Tibial artery (tissue), 4 donors: Measurements from ENCODE around the gene ZCRB1.

Experiments
- DNase-seq, 2 donors: peaks; one replicate each; pipeline ENCODE4 v3.0.0-alpha.2; 2019
- H3K27ac ChIP-seq, 2 donors: fragments of 200-600 bp; sonication (generic) in 1 of 2; 1 replicate in 1 of 2; 2 replicates in 1 of 2; pipeline ENCODE4 v1.5.1; 2018 to 2019; ENCODE audit warnings: mild to moderate bottlenecking in 1 of 2
- H3K27me3 ChIP-seq, 2 donors: fragments of 200-600 bp; sonication (generic) in 1 of 2; one replicate each; pipeline versions ENCODE4 v1.5.1 to v1.6.0; 2016 to 2019
- H3K36me3 ChIP-seq, 3 donors: fragments of 200-600 bp; sonication (generic) in 2 of 3; one replicate each; pipeline ENCODE4 v1.5.1; 2016 to 2019; ENCODE audit warnings: mild to moderate bottlenecking in 2 of 3
- H3K4me1 ChIP-seq, 4 donors: fragments of 200-600 bp; sonication (generic) in 2 of 4; 1 replicate in 3 of 4; 2 replicates in 1 of 4; pipeline ENCODE4 v1.5.1; 2016 to 2019
- H3K4me3 ChIP-seq, 2 donors: fragments of 200-600 bp; sonication (generic) in 1 of 2; 1 replicate in 1 of 2; 2 replicates in 1 of 2; pipeline ENCODE4 v1.5.1; 2018 to 2019; ENCODE audit warnings: mild to moderate bottlenecking in 2 of 2
- H3K9me3 ChIP-seq, 3 donors: fragments of 200-600 bp; sonication (generic) in 1 of 3; one replicate each; pipeline ENCODE4 v1.5.1; 2016 to 2019
- CTCF ChIP-seq, 2 experiments: fragments of 200-600 bp in 1 of 2; fragments of 450-650 bp in 1 of 2; IDR thresholded peaks; one replicate each; pipeline ENCODE4 v1.5.1; 2017 to 2019; ENCODE audit warnings: antibody characterized with exemption in 2 of 2, mild to moderate bottlenecking in 1 of 2, moderate library complexity in 1 of 2
- intact Hi-C: fragments of 100-400 bp; cut with DNase I; formaldehyde crosslinking; loops from one replicate; pipeline ENCODE4 v1.15.0; 2023; ENCODE audit warnings: low total_unique reads

ZCRB1 gene

GRCh38 chr12:42323856-42324255, 2.0 kb downstream of the ZCRB1 start:
- H3K4me3 ChIP-seq: no peak overlapping the region
- DNase-seq: no peak
- H3K36me3 ChIP-seq: peaks cover 0 to 40% (median 4%) of the 10 kb centered on the region in 3 donors
- peaks cover 0 to 30% (median 20%) of the 10 kb centered on the region in 4 donors for H3K4me1 ChIP-seq
- no peaks in the 10 kb centered on the region for H3K27me3 ChIP-seq
- intact Hi-C loops: loop anchor here (5.0 kb wide), 1 partner anchor 87 kb away; the partner anchor contains the start of gene YAF2
- no peaks in the 10 kb centered on the region for H3K9me3 ChIP-seq
- H3K27ac ChIP-seq: no peak overlapping the region
- no peak for TF ChIP-seq CTCF (IDR thresholded peaks at IDR 0.05)

DNA sequence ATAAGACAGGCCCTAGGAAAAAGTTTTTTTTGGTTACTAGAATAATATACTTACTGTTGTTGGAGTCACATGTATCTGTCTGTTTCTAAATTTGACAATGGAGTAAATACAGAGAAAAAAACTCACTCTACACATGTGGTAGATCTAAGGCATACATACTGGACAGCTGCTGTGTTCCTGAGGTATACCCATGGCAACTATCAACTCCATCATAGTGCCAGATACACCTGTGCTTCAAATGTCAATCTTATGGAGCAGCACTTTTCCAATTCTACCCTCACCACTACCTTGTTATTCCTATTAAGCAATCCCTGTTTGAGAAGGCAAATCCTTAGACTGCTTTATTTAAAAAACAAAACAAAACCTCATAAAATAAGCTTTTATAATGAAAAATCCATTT, 3.3 kb downstream of the ZCRB1 start:
- intact Hi-C loops: loop anchor here (5.0 kb wide), 1 partner anchor 85 kb away; the partner anchor contains the start of gene YAF2
- peaks cover 0 to 24% (median 10%) of the 10 kb centered on the region in 4 donors for H3K4me1 ChIP-seq

GRCh38 chr12:42320796-42321195, 5.1 kb downstream of the ZCRB1 start:
- TF ChIP-seq CTCF (IDR thresholded peaks at IDR 0.05): no peak
- DNase-seq: no peak
- intact Hi-C loops: loop anchor here (5.0 kb wide), 1 partner anchor 83 kb away; the partner anchor contains the start of gene YAF2
- no peak overlapping the region for H3K4me3 ChIP-seq
- no peaks in the 10 kb centered on the region for H3K9me3 ChIP-seq
- peaks cover 0 to 13% (median 3%) of the 10 kb centered on the region in 4 donors for H3K4me1 ChIP-seq
- no peak overlapping the region for H3K27ac ChIP-seq
- peaks cover 20 to 63% (median 20%) of the 10 kb centered on the region in 3 donors for H3K36me3 ChIP-seq
- no peaks in the 10 kb centered on the region for H3K27me3 ChIP-seq

More for the DNA sequence above, 3.3 kb downstream of the ZCRB1 start:
- no peak for DNase-seq
- no peaks in the 10 kb centered on the region for H3K27me3 ChIP-seq
- no peaks in the 10 kb centered on the region for H3K9me3 ChIP-seq
- peaks cover 3 to 48% (median 5%) of the 10 kb centered on the region in 3 donors for H3K36me3 ChIP-seq
- H3K27ac ChIP-seq: no peak overlapping the region
- no peak for TF ChIP-seq CTCF (IDR thresholded peaks at IDR 0.05)
- H3K4me3 ChIP-seq: no peak overlapping the region

DNA sequence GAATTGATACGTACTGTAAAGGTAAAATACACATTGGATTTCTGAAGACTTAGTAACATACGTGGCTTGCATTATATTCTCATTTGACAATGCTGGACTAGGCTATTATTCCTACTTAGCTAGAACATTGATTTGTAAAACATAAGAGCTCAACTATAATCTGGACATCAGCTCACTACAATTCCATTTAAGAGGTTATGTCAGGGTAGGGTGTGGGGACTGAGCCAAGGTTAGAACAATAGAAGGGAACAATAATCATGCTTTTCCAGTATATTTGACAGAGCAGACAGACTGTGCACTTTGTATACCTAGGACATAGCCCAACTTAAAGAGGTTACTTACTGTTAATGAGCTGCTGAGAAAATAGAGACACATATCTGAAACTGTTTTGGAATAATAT, 10.8 kb downstream of the ZCRB1 start:
- no peaks in the 10 kb centered on the region for H3K9me3 ChIP-seq
- no peak overlapping the region for H3K4me3 ChIP-seq
- H3K27me3 ChIP-seq: no peaks in the 10 kb centered on the region
- intact Hi-C loops: no loop called here
- DNase-seq: no peak
- no peaks in the 10 kb centered on the region for H3K4me1 ChIP-seq
- no peak for TF ChIP-seq CTCF (IDR thresholded peaks at IDR 0.05)
- peaks cover 46 to 81% (median 55%) of the 10 kb centered on the region in 3 donors for H3K36me3 ChIP-seq
- no peak overlapping the region for H3K27ac ChIP-seq

DNA sequence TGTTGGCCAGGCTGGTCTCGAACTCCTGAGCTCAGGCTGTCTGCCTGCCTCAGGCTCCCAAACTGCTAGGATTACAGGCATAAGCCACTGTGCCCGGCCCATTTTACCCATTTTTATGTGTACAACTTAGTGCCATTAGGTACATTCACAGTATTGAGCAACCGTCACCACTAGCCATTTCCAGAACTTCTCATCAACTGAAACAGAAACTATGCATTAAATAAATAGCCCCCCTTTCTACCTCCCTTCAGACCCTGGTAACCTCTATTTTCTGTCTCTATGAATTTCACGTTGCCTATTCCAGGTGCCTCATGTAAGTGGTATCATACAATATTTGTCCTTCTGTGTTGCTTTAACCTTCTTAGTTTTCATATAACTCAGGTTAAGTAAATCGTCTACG, 15.9 kb downstream of the ZCRB1 start:
- Histone ChIP-seq H3K4me1 (no peaks in the 10 kb centered on the region), H3K9me3 (no peaks in the 10 kb centered on the region), H3K36me3 (peaks cover 24 to 46% (median 31%) of the 10 kb centered on the region in 3 donors), H3K27ac (no peak overlapping the region), H3K27me3 (no peaks in the 10 kb centered on the region), H3K4me3 (no peak overlapping the region)
- intact Hi-C loops: no loop called here
- DNase-seq: no peak
- TF ChIP-seq CTCF (IDR thresholded peaks at IDR 0.05): no peak

GRCh38 chr12:42308390-42308789, 17.5 kb downstream of the ZCRB1 start:
- peaks cover 17 to 35% (median 18%) of the 10 kb centered on the region in 3 donors for H3K36me3 ChIP-seq
- intact Hi-C loops: no loop called here
- no peak overlapping the region for H3K27ac ChIP-seq
- no peak for TF ChIP-seq CTCF (IDR thresholded peaks at IDR 0.05)
- H3K27me3 ChIP-seq: no peaks in the 10 kb centered on the region
- no peaks in the 10 kb centered on the region for H3K9me3 ChIP-seq
- no peak for DNase-seq
- no peaks in the 10 kb centered on the region for H3K4me1 ChIP-seq
- H3K4me3 ChIP-seq: no peak overlapping the region
